ENCODE measurements around the gene KBTBD8. TPM values are rescaled to one million over a fixed set of nuclear protein-coding genes. Genes with fewer than 3 reads are reported as not detected.

KBTBD8 gene
- total and polyA plus RNA-seq, 2 of the 13 experiments (the other 11 are each of a cell fraction or from before 2014, with no cell fraction given): 1.1 to 7.6 TPM

GRCh38 chr3:67044295-67044694 is 46.2 kb downstream of the KBTBD8 start:
- Histone ChIP-seq H4K20me1 (ENCODE audit: insufficient read depth, low read length) (no peaks in the 10 kb centered on the region), H3K9ac (ENCODE audit: insufficient read depth, low read depth, low read length) (no peak overlapping the region), H3K9me3 (ENCODE audit: low read length) (no peaks in the 10 kb centered on the region), H3K4me1 (ENCODE audit: insufficient read depth, low read length) (no peaks in the 10 kb centered on the region), H3K79me2 (ENCODE audit: insufficient read depth, low read length) (no peaks in the 10 kb centered on the region), H3K4me2 (ENCODE audit: low read depth, low read length) (no peak overlapping the region), H2AFZ (ENCODE audit: low read length) (no peak overlapping the region), H3K27ac (ENCODE audit: extremely low read length, insufficient read depth, low read length) (no peak overlapping the region), H3K27me3 (ENCODE audit: control insufficient read depth in 1 of 2, insufficient read depth in 2 of 2, low read length in 2 of 2) (peaks cover 0 to 4% of the 10 kb centered on the region in 2 experiments; a peak in 2 of 5 replicates), H3K4me3 (replicated peaks in 1 of 3; ENCODE audit: insufficient read depth in 1 of 3, low read depth in 2 of 3, low read length in 3 of 3) (no peak overlapping the region), H3K36me3 (replicated peaks in 1 of 2; ENCODE audit: control insufficient read depth in 1 of 2, insufficient read depth in 2 of 2, low read length in 2 of 2) (no peaks in the 10 kb centered on the region)
- no TSS peak for BruUV-seq (replicated peaks)
- intact Hi-C loops (cut with micrococcal nuclease; ENCODE audit: unreplicated experiment): no loop called here
- no peak for FAIRE-seq
- 0% methylated on average over 1 of the region's 1 CpG for WGBS (ENCODE audit: low lambda C conversion rate)
- no peak for TF ChIP-seq ISX (CRISPR knock-in tag; conservative IDR thresholded peaks at IDR 0.05)
- no peak for TF ChIP-seq ZNF512 (CRISPR knock-in tag; IDR thresholded peaks at IDR 0.05)
- TF ChIP-seq SKIL (CRISPR knock-in tag; IDR thresholded peaks at IDR 0.05; ENCODE audit: borderline replicate concordance): no peak
- no peak for TF ChIP-seq HOXA5 (CRISPR knock-in tag; IDR thresholded peaks at IDR 0.05)
- TF ChIP-seq PATZ1 (CRISPR knock-in tag; IDR thresholded peaks at IDR 0.05): no peak
- no peak for TF ChIP-seq ZBTB44 (CRISPR knock-in tag; IDR thresholded peaks at IDR 0.05)
- TF ChIP-seq ESRRA (CRISPR knock-in tag; IDR thresholded peaks at IDR 0.05; ENCODE audit: low read depth): no peak
- no peak for TF ChIP-seq ZNF570 (CRISPR knock-in tag; IDR thresholded peaks at IDR 0.05; ENCODE audit: borderline replicate concordance)
- TF ChIP-seq ZNF230 (CRISPR knock-in tag; IDR thresholded peaks at IDR 0.05): no peak
- no peak for TF ChIP-seq ELF3 (CRISPR knock-in tag; IDR thresholded peaks at IDR 0.05)
- no peak for TF ChIP-seq ATF5 (CRISPR knock-in tag; IDR thresholded peaks at IDR 0.05; ENCODE audit: low read depth)
- no peak for ATAC-seq
- CTCF ChIA-PET (ENCODE audit: low intra/inter-chr PET ratio, low total read pairs): no interaction called here
- DNase-seq (ENCODE audit: low spot score): no peak
- POLR2A ChIA-PET: no interaction called here
- in situ Hi-C loops (cut with HindIII; ENCODE audit: extremely low pct_ligation_motif_present, low pct_unique_long_range_greater_than_20kb): no loop called here

Measured in HepG2 (cell line).